OCI-LY3 (cell line): ENCODE measurements around the gene MYL12B.

Experiments used
- H2AFZ ChIP-seq: fragments of 200-600, 300-600 bp; shearing (Covaris generic); 2 replicates; pipeline ENCODE4 v1.6.0; 2014; ENCODE audit warnings: antibody characterized with exemption, low read depth, low read length
- H3K27ac ChIP-seq: fragments of 200-600, 300-600 bp; sonication (generic); 2 replicates; pipeline ENCODE4 v1.5.1; 2014; ENCODE audit warnings: mild to moderate bottlenecking, low read length, moderate library complexity, mixed read lengths
- H3K27me3 ChIP-seq: fragments of 200-600, 300-600 bp; sonication (generic); 2 replicates; pipeline ENCODE4 v1.6.1; 2014; ENCODE audit warnings: low read depth, low read length, mixed read lengths
- H3K36me3 ChIP-seq: fragments of 200-600, 300-600 bp; sonication (generic); replicated peaks from 2 replicates; pipeline ENCODE3; 2014; ENCODE audit warnings: low read depth, low read length, mixed read lengths
- H3K4me1 ChIP-seq: fragments of 300-600, 200-600 bp; sonication (generic); 2 replicates; pipeline ENCODE4 v1.6.1; 2014; ENCODE audit warnings: low read length, mixed read lengths
- H3K4me2 ChIP-seq: fragments of 200-600, 300-600 bp; sonication (generic); 2 replicates; pipeline ENCODE4 v1.6.1; 2014; ENCODE audit warnings: low read length, mixed read lengths
- H3K4me3 ChIP-seq: fragments of 300-600, 200-600 bp; sonication (generic); 2 replicates; pipeline ENCODE4 v1.5.1; 2014; ENCODE audit warnings: antibody characterized with exemption, mild to moderate bottlenecking, low read length, moderate library complexity
- H3K79me2 ChIP-seq: fragments of 300-600, 200-600 bp; shearing (Covaris generic); 2 replicates; pipeline ENCODE4 v1.6.1; 2014; ENCODE audit warnings: mild to moderate bottlenecking, low read length, mixed read lengths
- H3K9ac ChIP-seq: fragments of 300-600, 200-600 bp; shearing (Covaris generic); 2 replicates; pipeline ENCODE4 v1.6.0; 2014; ENCODE audit warnings: mild to moderate bottlenecking, low read length, moderate library complexity
- H3K9me3 ChIP-seq: fragments of 200-600, 300-600 bp; shearing (Covaris generic); 2 replicates; pipeline ENCODE4 v1.6.1; 2014; ENCODE audit warnings: low read length, mixed read lengths; ENCODE audit not compliant: insufficient read depth
- H4K20me1 ChIP-seq: fragments of 200-600, 300-600 bp; sonication (generic); 2 replicates; pipeline ENCODE4 v1.6.1; 2016; ENCODE audit warnings: low read length, mixed read lengths; ENCODE audit not compliant: insufficient read depth
- EZH2phosphoT487 ChIP-seq: fragments of 200-600 bp; shearing (Covaris generic); IDR thresholded peaks from 2 replicates; pipeline ENCODE4 v1.6.1; 2018; ENCODE audit warnings: antibody characterized with exemption, mixed run types, low read depth
- TF ChIP-seq, protein P1 (sequence below): fragments of 200-600, 300-600 bp; sonication (generic); IDR thresholded peaks from 2 replicates; pipeline ENCODE4 v1.5.1; 2014; ENCODE audit warnings: antibody characterized with exemption, low read length, low read depth

Gene MYL12B

DNA sequence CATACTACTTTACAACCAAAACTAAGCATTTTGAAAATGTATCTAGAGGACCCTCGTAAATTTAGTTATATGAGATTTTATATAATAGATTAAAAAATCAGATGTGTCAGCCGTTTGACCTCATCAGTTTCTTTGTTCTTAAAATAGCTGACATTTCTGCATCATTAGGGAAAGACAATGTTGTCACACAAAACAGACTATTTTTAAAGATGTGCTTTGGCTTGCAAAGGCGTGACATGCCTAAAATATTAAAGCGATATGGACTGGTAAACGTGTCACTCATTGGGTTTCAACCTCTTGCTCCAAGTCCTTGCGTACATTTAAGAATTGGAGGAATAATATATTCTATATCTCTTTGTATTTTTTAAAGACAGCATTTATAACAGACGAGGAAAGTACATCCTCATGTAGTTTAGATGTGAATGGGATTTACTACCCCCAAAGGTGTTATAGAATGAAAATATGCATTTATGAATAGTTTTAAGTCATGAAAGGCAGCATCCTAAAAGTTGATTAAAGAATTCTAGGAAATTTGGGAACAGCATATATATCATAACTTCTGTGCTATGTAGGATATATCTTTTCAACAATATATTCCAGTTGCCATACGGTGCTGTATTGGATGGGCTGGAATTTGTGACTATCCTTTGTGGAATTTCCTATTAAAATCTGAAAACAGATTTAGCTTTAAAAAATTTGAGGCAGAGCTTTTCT is 10.5 kb upstream of the MYL12B start:
- Histone ChIP-seq H3K4me1 (peaks cover 43% of the 10 kb centered on the region), H3K9ac (no peak overlapping the region), H4K20me1 (peaks cover 51% of the 10 kb centered on the region)

DNA sequence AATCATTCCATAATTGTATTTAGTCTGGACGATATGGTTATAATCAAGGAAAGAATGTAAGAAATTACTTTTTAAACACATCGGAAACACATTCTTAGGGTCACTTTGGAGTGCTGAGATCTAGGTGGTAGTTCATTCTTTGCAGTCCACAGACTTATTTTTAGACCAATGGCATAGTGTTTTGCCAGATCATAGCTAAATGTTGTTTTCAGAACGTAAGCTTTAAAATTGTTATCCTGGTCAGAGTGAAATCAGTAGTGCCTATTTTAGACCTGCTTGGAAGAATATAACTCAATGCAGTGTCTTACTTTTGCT is 10.0 kb upstream of the MYL12B start:
- Histone ChIP-seq H4K20me1 (peaks cover 51% of the 10 kb centered on the region), H3K4me1 (peaks cover 49% of the 10 kb centered on the region), H3K27me3 (no peaks in the 10 kb centered on the region), H3K36me3 (peaks cover 48% of the 10 kb centered on the region), H3K9ac (no peak overlapping the region), H2AFZ (no peak overlapping the region), H3K4me3 (no peak overlapping the region), H3K4me2 (no peak overlapping the region), H3K27ac (no peak overlapping the region), H3K79me2 (peaks cover 60% of the 10 kb centered on the region), H3K9me3 (no peaks in the 10 kb centered on the region)
- TF ChIP-seq EZH2phosphoT487, result no peak
- TF ChIP-seq, protein P1, sequence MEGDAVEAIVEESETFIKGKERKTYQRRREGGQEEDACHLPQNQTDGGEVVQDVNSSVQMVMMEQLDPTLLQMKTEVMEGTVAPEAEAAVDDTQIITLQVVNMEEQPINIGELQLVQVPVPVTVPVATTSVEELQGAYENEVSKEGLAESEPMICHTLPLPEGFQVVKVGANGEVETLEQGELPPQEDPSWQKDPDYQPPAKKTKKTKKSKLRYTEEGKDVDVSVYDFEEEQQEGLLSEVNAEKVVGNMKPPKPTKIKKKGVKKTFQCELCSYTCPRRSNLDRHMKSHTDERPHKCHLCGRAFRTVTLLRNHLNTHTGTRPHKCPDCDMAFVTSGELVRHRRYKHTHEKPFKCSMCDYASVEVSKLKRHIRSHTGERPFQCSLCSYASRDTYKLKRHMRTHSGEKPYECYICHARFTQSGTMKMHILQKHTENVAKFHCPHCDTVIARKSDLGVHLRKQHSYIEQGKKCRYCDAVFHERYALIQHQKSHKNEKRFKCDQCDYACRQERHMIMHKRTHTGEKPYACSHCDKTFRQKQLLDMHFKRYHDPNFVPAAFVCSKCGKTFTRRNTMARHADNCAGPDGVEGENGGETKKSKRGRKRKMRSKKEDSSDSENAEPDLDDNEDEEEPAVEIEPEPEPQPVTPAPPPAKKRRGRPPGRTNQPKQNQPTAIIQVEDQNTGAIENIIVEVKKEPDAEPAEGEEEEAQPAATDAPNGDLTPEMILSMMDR, result no peak

More for the DNA sequence above, 10.5 kb upstream of the MYL12B start:
- H2AFZ ChIP-seq, result no peak overlapping the region
- H3K27me3 ChIP-seq, result no peaks in the 10 kb centered on the region
- no peak overlapping the region for H3K4me3 ChIP-seq
- H3K4me2 ChIP-seq, result no peak overlapping the region
- TF ChIP-seq EZH2phosphoT487, result no peak
- TF ChIP-seq, protein P1, result no peak
- no peak overlapping the region for H3K27ac ChIP-seq
- no peaks in the 10 kb centered on the region for H3K9me3 ChIP-seq
- peaks cover 63% of the 10 kb centered on the region for H3K79me2 ChIP-seq
- H3K36me3 ChIP-seq, result peaks cover 46% of the 10 kb centered on the region

DNA sequence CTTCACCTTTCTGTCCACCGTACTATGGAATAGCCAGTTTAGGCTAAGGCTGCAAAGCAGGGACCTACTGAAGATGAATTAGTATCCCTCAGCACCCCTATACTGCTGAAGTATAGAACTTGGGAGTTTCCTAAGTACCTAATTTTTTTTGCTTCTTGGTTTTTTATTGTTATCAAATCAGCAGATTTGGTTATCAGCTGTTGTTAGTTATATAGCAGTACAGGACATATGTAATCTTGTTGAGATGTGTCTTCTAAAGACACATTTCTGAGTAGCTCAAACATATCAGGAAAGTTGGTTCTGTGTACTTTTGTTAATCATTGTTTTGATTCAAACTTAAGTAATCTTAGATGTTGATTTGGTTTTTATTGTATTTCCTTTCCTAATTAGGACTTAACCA is 9.1 kb upstream of the MYL12B start:
- H3K4me1 ChIP-seq, result peaks cover 52% of the 10 kb centered on the region
- H3K4me2 ChIP-seq, result no peak overlapping the region
- no peak overlapping the region for H3K27ac ChIP-seq
- H4K20me1 ChIP-seq, result peaks cover 51% of the 10 kb centered on the region
- no peak overlapping the region for H3K4me3 ChIP-seq
- H3K27me3 ChIP-seq, result no peaks in the 10 kb centered on the region
- TF ChIP-seq, protein P1, result no peak
- H2AFZ ChIP-seq, result no peak overlapping the region
- peaks cover 56% of the 10 kb centered on the region for H3K36me3 ChIP-seq
- no peaks in the 10 kb centered on the region for H3K9me3 ChIP-seq
- no peak overlapping the region for H3K9ac ChIP-seq
- peaks cover 57% of the 10 kb centered on the region for H3K79me2 ChIP-seq

DNA sequence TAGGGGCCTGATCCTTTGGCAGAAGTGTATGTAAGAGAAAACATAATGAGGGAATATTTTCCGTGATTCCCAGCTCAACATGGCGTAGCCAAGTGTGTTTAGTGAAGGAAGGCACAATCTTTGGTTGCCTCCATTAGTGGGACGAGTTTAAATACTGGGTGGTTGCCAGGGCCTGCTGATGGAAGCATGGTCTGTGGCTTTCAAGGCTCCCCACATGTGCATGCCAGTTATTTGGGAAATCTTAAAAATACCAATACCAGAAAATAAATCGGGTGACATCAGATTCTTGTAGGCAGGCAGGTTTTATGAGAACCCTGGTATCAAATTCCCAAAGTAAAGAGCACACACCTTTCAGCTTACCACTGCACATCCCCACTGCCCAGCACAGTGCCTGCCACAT is 7.2 kb upstream of the MYL12B start:
- H3K9me3 ChIP-seq, result no peaks in the 10 kb centered on the region
- H3K4me3 ChIP-seq, result no peak overlapping the region
- TF ChIP-seq, protein P1, result no peak
- no peak for TF ChIP-seq EZH2phosphoT487
- no peak overlapping the region for H3K9ac ChIP-seq
- H3K27me3 ChIP-seq, result no peaks in the 10 kb centered on the region
- H3K4me1 ChIP-seq, result peaks cover 45% of the 10 kb centered on the region
- H3K79me2 ChIP-seq, result peaks cover 38% of the 10 kb centered on the region
- peaks cover 65% of the 10 kb centered on the region for H3K36me3 ChIP-seq
- no peak overlapping the region for H3K27ac ChIP-seq
- H4K20me1 ChIP-seq, result peaks cover 42% of the 10 kb centered on the region
- no peak overlapping the region for H3K4me2 ChIP-seq
- no peak overlapping the region for H2AFZ ChIP-seq
